GM19240 (cell line): ENCODE data around the gene RHOT2.

Experiments
- DNase-seq: peaks from one replicate; pipeline ENCODE4 v3.0.0; 2011; ENCODE audit warnings: low spot score; ENCODE audit not compliant: insufficient read length

The RHOT2 gene

DNA sequence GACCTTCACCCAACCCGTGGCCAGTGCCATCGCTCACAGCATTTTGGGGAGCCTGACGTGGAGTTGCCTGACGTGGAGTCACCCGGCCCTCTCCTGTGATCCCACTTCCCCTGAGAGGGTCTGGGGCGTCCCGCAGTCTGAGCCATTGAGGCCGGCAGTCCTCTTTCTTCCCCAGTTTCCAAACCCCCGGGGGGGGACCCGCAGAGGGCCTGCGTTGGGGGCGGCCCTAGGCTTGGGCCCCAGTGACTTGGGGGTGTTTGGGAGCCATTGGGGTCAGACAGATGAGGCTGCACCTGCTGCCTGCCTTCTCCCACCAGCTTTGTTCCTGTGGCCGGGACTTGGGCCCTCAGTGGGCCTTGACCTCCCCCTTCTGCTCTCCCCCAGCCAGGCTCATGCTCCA, 1.7 kb downstream of the RHOT2 start:
- no peak for DNase-seq

DNA sequence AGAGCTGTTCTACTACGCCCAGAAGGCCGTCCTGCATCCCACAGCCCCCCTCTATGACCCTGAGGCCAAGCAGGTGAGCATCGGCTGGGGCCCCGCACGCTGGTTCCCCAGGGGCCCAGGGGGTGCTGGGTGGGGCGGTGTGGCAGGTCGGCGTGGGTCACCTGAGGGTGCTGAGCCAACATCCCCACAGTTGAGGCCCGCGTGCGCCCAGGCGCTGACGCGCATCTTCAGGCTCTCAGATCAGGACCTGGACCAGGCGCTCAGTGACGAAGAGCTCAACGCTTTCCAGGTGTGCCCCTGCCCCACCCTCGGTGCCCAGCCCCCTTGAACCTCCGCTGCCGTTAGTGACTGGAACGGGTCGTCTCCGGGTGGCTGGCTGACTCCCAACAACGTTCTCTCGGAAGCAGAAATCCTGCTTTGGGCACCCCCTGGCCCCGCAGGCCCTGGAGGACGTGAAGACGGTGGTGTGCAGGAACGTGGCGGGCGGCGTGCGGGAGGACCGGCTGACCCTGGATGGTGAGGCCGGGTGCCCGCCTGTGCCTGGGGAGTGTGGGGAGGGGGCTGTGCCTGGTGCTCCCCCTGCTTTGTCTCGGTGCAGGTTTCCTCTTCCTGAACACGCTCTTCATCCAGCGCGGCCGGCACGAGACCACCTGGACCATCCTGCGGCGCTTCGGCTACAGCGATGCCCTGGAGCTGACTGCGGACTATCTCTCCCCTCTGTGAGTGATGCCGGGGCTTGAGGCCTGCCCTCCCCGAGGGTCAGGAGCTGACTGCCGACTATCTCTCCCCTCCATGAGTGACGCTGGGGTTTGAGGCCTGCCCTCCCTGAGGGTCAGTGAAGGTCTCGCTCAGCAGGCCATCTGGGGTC, 2.8 kb downstream of the RHOT2 start:
- no peak for DNase-seq

DNA sequence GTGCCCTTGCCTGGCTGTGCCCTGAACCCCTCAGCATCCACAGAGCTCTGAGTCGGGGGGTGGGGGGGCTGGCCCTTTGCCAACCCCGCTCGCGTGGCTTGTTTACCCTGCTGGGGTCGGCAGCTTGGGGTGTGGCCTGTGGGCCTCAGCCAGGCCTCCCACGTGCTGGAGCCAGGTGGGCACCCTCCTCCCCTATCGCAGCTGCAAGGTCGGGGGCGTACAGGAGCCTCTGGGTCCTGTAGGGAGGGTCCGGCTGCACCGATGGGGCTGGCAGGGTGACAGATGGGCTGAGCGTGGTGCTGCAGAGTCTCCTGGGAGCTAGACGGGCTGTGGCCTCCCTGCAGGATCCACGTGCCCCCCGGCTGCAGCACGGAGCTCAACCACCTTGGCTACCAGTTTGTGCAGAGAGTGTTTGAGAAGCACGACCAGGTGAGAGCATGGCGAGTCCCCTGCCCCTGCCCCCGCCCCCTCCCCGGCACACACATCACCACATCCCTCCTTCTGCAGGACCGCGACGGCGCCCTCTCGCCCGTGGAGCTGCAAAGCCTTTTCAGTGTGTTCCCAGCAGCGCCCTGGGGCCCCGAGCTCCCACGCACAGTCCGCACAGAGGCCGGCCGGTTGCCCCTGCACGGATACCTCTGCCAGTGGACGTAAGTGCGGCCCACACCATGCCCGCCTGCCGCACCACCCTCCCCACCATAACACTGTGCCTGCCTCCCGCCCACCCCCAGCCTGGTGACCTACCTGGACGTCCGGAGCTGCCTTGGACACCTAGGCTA, 3.6 kb downstream of the RHOT2 start:
- no peak for DNase-seq

DNA sequence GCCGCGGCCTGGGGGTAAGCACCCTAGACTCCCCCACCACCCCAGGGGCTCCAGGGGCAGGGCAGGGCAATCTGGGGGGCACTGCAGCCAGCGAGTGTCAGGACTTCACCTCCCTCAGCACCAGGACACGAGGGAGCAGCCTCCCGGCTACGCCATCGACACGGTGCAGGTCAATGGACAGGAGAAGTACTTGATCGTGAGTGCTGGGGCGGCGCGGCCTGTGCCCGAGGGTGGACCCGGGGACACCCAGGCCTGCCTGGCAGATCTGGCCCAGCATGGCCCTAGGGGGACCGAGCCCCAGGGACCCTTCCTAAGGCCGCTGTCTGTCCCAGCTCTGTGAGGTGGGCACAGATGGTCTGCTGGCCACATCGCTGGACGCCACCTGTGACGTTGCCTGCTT, 4.4 kb downstream of the RHOT2 start:
- DNase-seq = no peak

DNA sequence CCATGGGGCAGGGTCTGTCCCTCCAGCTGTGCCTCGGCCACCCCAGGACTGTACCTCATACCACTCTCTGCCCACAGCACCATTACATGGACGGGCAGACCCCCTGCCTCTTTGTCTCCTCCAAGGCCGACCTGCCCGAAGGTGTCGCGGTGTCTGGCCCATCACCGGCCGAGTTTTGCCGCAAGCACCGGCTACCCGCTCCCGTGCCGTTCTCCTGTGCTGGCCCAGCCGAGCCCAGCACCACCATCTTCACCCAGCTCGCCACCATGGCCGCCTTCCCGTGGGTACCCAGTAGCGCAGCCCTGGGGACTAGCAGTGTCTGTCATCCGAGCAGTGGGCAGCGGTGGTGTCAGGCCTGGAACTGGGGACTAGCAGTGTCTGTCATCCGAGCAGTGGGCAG, 4.9 kb downstream of the RHOT2 start:
- DNase-seq = no peak

DNA sequence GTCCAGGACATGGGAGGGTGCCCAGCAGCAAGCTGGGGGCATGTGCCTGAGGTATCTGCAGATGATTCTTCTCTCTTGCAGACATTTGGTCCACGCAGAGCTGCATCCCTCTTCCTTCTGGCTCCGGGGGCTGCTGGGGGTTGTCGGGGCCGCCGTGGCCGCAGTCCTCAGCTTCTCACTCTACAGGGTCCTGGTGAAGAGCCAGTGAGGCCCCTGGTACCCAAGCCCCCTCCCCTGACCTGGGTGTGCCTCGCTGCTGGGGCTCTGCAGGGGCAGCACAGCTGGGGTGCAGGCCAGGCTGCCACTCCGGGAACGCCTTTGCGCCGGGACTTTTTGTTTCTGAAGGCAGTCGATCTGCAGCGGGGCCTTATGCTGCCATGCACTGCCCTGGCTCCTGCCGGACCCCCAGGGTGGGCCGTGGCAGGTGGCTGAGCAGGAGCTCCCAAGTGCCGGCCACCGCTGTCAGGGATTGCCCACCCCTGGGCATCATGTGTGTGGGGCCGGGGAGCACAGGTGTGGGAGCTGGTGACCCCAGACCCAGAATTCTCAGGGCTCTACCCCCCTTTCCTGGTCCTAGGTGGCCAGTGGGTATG, 5.6 kb downstream of the RHOT2 start:
- no peak for DNase-seq

DNA sequence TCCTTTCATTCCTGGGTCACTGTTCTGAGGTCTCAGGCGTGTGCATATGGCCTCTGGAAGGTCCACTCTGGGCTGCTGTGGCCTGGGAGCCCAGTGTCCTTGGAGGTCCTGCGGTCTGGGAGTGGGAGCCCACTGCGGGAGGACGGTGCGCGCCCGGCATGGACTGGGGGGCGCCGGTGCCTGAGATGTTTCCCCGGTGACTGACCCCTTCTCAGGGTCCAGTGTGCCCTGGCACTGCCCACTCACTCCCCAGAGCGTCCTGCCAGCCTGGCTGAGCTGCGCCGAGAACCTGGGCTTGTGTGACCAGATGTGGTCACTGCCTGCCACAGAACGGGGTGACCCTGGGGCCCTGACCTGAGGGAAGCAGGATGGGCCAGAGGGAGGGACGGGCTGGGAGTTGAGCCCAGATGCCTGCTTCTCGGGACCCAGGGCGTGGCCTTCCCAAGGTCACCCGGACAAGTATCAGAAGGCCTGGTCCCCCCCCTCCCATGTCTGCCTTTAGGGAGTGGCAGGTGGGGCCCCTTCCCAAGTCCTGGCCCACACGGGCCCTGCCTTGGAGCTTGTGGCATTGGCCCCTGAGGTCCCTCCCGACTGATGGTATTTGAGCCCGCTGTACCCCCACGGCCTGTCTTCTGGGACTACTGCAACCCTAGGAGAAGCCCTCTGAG, 6.4 kb downstream of the RHOT2 start:
- no peak for DNase-seq

DNA sequence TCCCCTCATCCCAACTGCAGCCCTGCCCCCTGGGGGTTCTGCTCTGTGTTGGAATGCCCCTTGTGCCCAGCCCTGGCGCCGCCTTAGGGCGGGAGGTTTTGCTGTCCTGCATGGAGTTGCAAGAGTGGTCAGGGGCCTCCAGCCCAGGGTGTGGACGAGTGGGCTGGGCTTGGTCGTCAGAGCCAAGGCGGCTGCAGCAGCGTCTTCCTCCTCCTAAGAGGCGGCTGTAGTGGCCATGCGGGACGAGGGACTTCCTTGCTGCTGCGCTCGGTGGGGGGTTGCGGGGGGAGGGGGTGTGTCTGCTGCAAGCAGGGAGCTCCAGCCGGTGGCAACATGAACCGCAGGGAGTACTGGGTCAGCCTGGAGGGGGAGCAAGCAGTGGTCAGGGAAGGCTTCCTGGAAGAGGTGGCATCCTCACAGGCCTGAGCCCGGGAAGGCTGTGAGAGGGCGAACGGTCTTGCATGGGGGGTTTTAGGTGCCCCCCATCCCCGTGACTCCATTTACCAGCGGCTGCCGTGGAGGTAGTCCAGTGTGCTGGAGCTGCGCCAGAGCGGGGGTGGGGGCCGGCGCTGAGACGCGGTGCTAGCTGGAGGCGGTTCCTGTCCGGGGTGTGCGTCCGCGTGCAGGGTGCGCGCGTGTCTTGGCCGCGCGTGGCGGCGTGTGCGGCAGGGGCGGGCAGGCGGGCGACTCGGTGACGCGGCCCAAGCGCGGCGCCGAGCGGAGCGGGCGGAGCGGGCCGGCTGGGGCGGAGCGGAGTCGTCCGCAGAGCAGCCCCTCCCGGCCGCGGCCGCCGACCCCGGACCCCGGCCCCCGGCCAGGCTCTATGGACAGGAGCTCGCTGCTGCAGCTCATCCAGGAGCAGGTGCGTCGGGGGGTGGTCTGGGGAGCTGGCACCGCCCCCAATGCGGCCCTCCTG, 7.3 kb downstream of the RHOT2 start, which contains the start of gene RHBDL1:
Gene RHBDL1 (plus strand): TSS at position 704 of the 916 bp plus-strand sequence. CDS start 120 bp downstream, at position 824.
- DNase-seq = no peak

DNA sequence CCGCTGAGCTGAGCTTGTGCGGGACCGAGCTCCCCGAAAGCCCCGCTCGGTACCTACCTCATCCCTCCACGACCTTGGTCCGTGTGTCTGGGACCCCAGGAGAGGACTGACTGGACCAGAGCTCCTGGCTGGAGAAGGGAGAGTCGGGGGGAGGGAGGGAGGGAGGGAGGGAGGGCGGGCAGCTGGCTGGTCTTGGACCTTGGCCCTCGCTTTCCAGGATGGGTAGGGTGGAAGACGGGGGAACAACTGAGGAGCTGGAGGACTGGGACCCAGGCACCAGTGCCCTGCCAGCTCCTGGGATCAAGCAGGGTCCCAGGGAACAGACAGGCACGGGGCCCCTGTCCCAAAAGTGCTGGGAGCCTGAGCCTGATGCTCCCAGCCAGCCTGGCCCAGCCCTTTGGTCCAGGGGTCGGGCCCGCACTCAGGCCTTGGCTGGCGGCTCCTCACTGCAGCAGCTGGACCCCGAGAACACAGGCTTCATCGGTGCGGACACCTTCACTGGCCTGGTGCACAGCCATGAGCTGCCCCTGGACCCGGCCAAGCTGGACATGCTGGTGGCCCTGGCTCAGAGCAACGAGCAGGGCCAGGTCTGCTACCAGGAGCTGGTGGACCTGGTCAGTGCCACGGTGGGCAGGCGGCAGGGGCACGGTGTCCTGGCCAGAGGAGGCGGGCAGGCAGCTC, 8.1 kb downstream of the RHOT2 start:
- DNase-seq = no peak

DNA sequence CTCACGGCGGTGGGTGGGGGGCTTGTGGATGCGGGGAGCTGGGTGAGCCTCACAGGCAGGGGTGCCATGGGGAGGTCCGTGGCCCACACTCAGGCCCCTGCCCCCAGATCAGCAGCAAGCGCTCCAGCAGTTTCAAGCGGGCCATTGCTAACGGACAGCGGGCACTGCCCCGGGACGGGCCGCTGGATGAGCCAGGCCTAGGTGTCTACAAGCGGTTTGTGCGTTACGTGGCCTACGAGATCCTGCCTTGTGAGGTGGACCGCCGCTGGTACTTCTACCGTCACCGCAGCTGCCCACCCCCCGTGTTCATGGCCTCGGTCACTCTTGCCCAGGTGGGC, 8.6 kb downstream of the RHOT2 start:
- DNase-seq = no peak

DNA sequence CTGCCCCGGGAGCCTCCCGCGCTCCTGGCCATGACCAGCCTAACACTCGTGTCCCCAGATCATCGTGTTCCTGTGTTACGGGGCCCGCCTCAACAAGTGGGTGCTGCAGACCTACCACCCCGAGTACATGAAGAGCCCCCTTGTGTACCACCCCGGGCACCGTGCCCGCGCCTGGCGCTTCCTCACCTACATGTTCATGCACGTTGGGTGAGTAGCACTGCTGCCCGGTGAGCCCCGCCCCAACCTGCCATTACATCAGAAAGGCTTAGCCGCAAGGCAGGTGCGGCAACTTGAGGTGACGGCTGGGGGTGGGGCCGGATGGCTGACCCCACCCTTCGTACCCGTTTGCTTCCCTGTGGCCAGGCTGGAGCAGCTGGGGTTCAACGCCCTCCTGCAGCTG, 9.0 kb downstream of the RHOT2 start:
- no peak for DNase-seq

DNA sequence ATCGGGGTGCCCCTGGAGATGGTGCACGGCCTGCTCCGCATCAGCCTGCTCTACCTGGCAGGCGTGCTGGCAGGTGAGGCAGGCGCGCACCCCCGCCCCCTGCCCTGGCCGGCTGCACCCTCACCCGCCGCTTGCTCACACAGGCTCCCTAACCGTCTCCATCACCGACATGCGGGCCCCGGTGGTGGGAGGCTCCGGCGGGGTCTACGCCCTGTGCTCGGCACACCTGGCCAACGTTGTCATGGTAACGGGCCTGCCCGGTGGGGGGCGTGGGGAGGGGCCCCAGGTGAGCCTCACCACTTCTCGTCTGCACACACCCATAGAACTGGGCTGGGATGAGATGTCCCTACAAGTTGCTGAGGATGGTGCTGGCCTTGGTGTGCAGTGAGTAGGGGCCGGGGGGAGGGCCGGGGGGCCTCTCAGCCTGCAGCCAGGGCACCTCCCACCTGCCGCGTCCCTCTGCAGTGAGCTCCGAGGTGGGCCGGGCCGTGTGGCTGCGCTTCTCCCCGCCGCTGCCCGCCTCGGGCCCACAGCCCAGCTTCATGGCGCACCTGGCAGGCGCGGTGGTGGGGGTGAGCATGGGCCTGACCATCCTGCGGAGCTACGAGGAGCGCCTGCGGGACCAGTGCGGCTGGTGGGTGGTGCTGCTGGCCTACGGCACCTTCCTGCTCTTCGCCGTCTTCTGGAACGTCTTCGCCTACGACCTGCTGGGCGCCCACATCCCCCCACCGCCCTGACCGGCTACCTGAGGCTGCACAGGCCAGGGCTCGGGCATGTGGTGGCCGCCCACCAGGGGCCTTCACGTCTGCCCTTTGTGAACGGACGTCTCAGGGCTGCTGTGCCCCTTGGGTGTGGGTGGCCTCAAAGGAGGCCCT, 9.6 kb downstream of the RHOT2 start:
- no peak for DNase-seq

DNA sequence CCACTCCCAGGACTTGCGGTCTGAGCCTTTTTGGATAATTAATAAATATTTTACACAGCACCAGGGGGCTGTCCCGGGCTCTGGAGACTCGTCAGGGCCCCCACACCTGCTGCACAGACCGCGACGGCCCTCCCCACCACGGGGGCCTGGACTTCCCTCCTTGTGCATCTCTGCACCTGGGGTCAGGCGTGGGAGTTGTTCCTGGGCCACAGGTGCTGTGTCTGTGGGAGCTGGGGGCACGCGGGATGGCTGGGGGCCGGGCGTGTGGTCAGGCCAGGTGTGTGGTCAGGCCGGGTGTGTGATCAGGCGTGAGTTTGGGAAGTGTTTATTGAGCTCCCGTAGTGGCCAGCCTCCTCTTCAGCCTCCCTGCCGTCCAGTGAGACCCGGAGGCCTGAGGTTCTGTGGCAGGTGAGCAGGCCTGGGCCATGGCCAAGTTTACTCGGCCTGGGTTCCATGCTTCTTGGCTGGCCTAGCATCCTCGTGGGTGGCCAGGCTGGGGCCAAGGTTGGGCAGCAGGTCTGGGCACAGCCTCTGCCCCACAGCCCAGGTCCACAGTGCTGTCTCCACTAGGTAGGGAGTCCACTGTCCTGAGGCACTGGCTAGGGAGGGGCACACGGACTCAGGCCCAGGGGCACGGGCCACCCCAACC, 10.4 kb downstream of the RHOT2 start:
- no peak for DNase-seq

DNA sequence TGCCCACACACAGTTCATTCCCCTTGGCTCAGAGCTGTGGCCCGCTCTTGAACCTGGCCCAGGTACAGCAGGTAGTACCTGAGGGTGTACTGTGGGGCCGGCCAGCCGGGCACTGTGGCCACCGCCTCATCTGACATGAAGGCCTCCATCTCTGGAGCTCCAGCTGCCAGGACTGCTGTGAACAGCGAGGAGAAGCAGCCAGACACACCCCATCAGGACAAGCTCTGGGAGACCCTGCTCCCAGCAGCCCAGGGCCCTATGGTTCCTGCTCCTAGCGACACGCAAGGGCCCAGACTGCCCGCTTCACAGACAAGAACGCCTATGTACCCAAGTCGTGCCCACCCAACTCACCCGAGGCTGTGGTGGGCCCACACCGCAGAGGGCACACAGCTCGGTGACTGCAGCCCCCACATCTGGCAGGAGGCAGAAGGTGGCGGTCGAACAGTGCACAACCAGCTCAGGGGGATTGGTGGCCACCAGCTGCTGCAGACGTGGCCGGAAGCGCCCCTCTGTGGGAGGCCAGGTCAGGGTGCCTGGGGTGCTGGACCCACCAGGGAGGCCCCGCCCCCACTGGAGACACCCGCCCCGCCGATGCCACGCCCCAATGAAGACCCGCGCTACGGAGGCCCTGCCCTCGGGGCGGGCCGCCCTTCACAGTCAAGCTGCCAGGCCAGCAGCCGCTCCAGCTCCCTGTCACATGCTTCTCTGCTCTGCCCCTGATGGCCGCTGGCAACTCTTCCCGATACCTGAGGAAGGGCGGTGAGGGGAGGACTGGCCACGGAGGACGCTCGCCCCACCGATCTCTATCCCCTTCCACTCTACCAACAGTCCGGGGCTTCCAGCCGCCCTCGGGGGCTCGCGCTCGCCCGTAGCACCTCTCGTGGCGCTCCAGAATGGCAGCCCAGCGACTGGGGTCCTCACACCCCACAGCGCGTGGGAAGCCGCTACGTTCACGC, 11.2 kb downstream of the RHOT2 start:
- no peak for DNase-seq

DNA sequence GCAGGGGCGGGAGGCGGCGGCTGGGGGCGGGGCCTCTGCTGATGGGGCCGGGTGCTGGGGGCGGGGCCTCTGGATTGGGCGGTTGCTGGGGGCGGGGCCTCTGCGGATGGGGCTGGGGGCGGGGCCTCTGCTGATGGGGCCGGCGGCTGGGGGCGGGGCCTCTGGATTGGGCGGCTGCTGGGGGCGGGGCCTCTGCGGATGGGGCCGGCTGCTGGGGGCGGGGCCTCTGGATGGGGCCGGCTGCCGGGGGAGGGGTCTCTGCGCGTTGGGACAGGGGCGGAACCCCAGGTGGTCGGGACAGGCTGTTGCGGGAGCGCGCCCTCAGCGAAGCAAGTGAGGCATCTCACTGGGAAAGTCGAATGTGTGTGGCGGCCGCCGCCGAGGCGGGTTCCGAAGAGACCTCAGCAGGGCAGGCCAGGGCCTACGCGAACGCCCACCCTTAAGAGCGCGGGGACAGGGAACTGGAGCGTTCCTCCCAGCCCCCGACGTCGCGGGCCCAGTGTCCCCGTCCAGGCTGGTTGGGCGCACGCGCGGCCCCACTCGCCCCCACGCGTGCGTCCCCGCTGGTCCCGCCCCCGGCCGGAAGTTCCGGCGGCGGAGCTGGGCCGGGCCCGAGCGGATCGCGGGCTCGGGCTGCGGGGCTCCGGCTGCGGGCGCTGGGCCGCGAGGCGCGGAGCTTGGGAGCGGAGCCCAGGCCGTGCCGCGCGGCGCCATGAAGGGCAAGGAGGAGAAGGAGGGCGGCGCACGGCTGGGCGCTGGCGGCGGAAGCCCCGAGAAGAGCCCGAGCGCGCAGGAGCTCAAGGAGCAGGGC, 12.1 kb downstream of the RHOT2 start, which contains the start of gene STUB1:
Gene STUB1 (plus strand): TSS at position 597 of the 811 bp plus-strand sequence. CDS start 116 bp downstream, at position 713.
- peak; percentile 67 for DNase-seq

DNA sequence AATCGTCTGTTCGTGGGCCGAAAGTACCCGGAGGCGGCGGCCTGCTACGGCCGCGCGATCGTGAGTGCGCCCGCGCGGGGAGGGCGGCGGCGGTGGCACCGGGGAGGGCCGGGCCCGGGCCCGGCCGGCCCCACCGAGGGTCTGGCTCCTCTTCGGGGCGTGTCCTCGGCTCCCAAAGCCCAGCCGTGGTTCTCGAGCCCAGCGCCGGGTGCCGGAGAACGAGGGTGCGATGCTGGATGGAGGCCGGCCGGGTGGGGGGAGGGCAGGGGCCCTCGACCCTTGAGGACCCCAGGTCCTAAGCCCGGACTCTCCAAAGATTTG, 12.7 kb downstream of the RHOT2 start:
- DNase-seq = no peak
